Esophagus squamous epithelium (tissue), 4 donors: Measurements from ENCODE around the gene ZNF585A.

ENCODE experiments used
- POLR2A ChIP-seq, 4 donors: fragments of 450-650 bp; IDR thresholded peaks; one replicate each; pipeline ENCODE4 v1.6.1; 2017; ENCODE audit warnings: antibody characterized with exemption in 4 of 4, mild to moderate bottlenecking in 4 of 4, moderate library complexity in 3 of 4
- TF ChIP-seq, protein P1 (sequence below), 6 experiments: fragments of 450-650 bp in 4 of 6; fragments of 200-600 bp in 2 of 6; sonication (generic) in 2 of 6; IDR thresholded peaks; one replicate each; pipeline ENCODE4 v1.5.1; 2016 to 2019; ENCODE audit warnings: antibody characterized with exemption in 6 of 6, mild to moderate bottlenecking in 4 of 6, moderate library complexity in 4 of 6

DNA sequence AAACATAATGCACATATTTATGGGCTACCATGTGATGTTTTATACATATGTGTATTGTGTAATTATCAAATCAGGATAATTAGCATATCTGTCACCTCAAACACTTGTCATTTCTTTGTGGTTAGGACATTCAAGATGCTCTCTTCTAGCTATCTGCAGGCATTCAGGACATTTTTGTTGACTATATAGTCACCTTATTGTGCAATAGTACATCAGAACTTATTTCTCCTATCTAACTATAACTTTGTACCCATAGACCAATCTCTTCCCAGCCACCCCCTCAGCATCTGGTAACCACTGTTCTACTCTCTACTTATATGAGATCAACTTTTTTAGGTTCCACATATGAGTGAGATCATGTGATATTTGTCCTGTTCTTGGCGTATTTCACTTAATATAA, 73.9 kb downstream of the ZNF585A start:
- TF ChIP-seq, protein P1, sequence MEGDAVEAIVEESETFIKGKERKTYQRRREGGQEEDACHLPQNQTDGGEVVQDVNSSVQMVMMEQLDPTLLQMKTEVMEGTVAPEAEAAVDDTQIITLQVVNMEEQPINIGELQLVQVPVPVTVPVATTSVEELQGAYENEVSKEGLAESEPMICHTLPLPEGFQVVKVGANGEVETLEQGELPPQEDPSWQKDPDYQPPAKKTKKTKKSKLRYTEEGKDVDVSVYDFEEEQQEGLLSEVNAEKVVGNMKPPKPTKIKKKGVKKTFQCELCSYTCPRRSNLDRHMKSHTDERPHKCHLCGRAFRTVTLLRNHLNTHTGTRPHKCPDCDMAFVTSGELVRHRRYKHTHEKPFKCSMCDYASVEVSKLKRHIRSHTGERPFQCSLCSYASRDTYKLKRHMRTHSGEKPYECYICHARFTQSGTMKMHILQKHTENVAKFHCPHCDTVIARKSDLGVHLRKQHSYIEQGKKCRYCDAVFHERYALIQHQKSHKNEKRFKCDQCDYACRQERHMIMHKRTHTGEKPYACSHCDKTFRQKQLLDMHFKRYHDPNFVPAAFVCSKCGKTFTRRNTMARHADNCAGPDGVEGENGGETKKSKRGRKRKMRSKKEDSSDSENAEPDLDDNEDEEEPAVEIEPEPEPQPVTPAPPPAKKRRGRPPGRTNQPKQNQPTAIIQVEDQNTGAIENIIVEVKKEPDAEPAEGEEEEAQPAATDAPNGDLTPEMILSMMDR (IDR thresholded peaks at IDR 0.05), result no peak
- TF ChIP-seq POLR2A (IDR thresholded peaks at IDR 0.05), result no peak
